GM23338 (cell line): Measurements from ENCODE around the gene RNF152. TPM values are rescaled to one million over a fixed set of nuclear protein-coding genes. Genes with fewer than 3 reads are reported as not detected.

Experiments
- ATAC-seq: fragments of 200-7000 bp; cut with Tn5 transposase; 3 replicates; pipeline ENCODE4 v1.9.1; 2020
- DNase-seq: peaks from one replicate; pipeline ENCODE4 v3.0.0-alpha.2; 2015; ENCODE audit warnings: low spot score
- H2AFZ ChIP-seq: fragments of 200-600 bp; sonication (generic); 2 replicates; pipeline ENCODE4 v1.8.0; 2016; ENCODE audit warnings: antibody characterized with exemption, mild to moderate bottlenecking, moderate library complexity
- H3F3A ChIP-seq: fragments of 200-600 bp; sonication (generic); replicated peaks from 2 replicates; pipeline ENCODE4 v1.8.0; 2017; ENCODE audit warnings: antibody characterized with exemption, mixed run types, low read depth
- H3K27ac ChIP-seq: fragments of 200-600 bp; sonication (generic); 2 replicates; pipeline ENCODE4 v1.6.1; 2016; ENCODE audit warnings: low read depth
- H3K27me3 ChIP-seq: fragments of 200-600 bp; sonication (generic); 2 replicates; pipeline ENCODE4 v1.8.0; 2016; ENCODE audit warnings: mild to moderate bottlenecking, mixed run types, moderate library complexity; ENCODE audit not compliant: insufficient read depth
- H3K36me3 ChIP-seq: fragments of 200-600 bp; sonication (generic); 2 replicates; pipeline ENCODE4 v1.8.0; 2016; ENCODE audit warnings: mild to moderate bottlenecking; ENCODE audit not compliant: insufficient read depth
- H3K4me1 ChIP-seq: fragments of 200-600 bp; sonication (generic); 2 replicates; pipeline ENCODE4 v1.8.0; 2016; ENCODE audit warnings: mild to moderate bottlenecking, moderate library complexity; ENCODE audit not compliant: insufficient read depth
- H3K4me2 ChIP-seq: fragments of 200-600 bp; sonication (generic); 2 replicates; pipeline ENCODE4 v1.7.1; 2017; ENCODE audit warnings: mixed run types
- H3K4me3 ChIP-seq: fragments of 200-600 bp; sonication (generic); 2 replicates; pipeline ENCODE4 v1.6.1; 2016; ENCODE audit warnings: mixed run types
- H3K79me2 ChIP-seq: fragments of 200-600 bp; sonication (generic); replicated peaks from 2 replicates; pipeline ENCODE4 v1.8.0; 2017; ENCODE audit warnings: mild to moderate bottlenecking; ENCODE audit not compliant: insufficient read depth
- H3K9me2 ChIP-seq: fragments of 200-600 bp; sonication (generic); 2 replicates; pipeline ENCODE4 v1.8.0; 2017; ENCODE audit not compliant: insufficient read depth
- H4K20me1 ChIP-seq: fragments of 200-600 bp; sonication (generic); replicated peaks from 2 replicates; pipeline ENCODE4 v1.8.0; 2017; ENCODE audit warnings: mild to moderate bottlenecking; ENCODE audit not compliant: insufficient read depth
- H3K27ac Mint-ChIP-seq: 2 replicates; pipeline ENCODE4 v1.8.0; 2020; ENCODE audit warnings: inconsistent platforms, mild to moderate bottlenecking, moderate library complexity, mixed read lengths
- H3K27me3 Mint-ChIP-seq: 3 replicates; pipeline ENCODE4 v1.8.0; 2022; ENCODE audit warnings: low read depth, mild to moderate bottlenecking, moderate library complexity, mixed read lengths, inconsistent platforms; ENCODE audit not compliant: insufficient read depth, poor library complexity
- H3K36me3 Mint-ChIP-seq: 3 replicates; pipeline ENCODE4 v1.8.0; 2021; ENCODE audit warnings: low read depth, mild to moderate bottlenecking, inconsistent platforms, moderate library complexity, mixed read lengths
- H3K4me1 Mint-ChIP-seq: 3 replicates; pipeline ENCODE4 v1.8.0; 2020; ENCODE audit warnings: mild to moderate bottlenecking, inconsistent platforms, mixed read lengths
- H3K4me3 Mint-ChIP-seq: 3 replicates; pipeline ENCODE4 v1.8.0; 2021; ENCODE audit warnings: moderate library complexity, mild to moderate bottlenecking, inconsistent platforms, mixed read lengths
- H3K9me3 Mint-ChIP-seq: 3 replicates; pipeline ENCODE4 v1.8.0; 2020; ENCODE audit warnings: moderate library complexity, mild to moderate bottlenecking, inconsistent platforms, mixed read lengths
- CREB1 ChIP-seq: fragments of 250-450 bp; sonication (Bioruptor Pico); IDR thresholded peaks from 2 replicates; pipeline ENCODE4 v1.5.0; 2020; ENCODE audit warnings: low read depth, mild to moderate bottlenecking, moderate library complexity
- CTCF ChIP-seq, 2 experiments: fragments of 200-600 bp in 1 of 2; sonication (generic) in 1 of 2; conservative IDR thresholded peaks; 2 replicates each; pipeline versions ENCODE4 v1.5.1 to v1.6.1; 2016 to 2017; ENCODE audit warnings: antibody characterized with exemption in 2 of 2, low read depth in 2 of 2, mild to moderate bottlenecking in 2 of 2, moderate library complexity in 1 of 2
- ETS1 ChIP-seq: IDR thresholded peaks from 2 replicates; pipeline ENCODE4 v1.6.1; 2016; ENCODE audit warnings: antibody characterized with exemption
- EZH2 ChIP-seq: fragments of 200-600 bp; sonication (generic); IDR thresholded peaks from one replicate; pipeline ENCODE4 v1.8.0; 2017; ENCODE audit warnings: antibody characterized with exemption, mild to moderate bottlenecking, low read depth; ENCODE audit not compliant: unreplicated experiment
- EZH2phosphoT487 ChIP-seq: fragments of 200-600 bp; sonication (generic); IDR thresholded peaks from one replicate; pipeline ENCODE4 v1.8.1; 2018; ENCODE audit warnings: antibody characterized with exemption; ENCODE audit not compliant: unreplicated experiment
- JUNB ChIP-seq: IDR thresholded peaks from one replicate; pipeline ENCODE4 v1.6.1; 2016; ENCODE audit warnings: antibody characterized with exemption; ENCODE audit not compliant: unreplicated experiment
- NANOG ChIP-seq: IDR thresholded peaks from 2 replicates; pipeline ENCODE4 v1.6.1; 2016; ENCODE audit warnings: antibody characterized with exemption, borderline replicate concordance
- POLR2AphosphoS5 ChIP-seq: IDR thresholded peaks from 2 replicates; pipeline ENCODE4 v1.6.1; 2016; ENCODE audit warnings: antibody characterized with exemption, low read depth
- REST ChIP-seq: IDR thresholded peaks from one replicate; pipeline ENCODE4 v1.6.1; 2018; ENCODE audit warnings: antibody characterized with exemption; ENCODE audit not compliant: unreplicated experiment
- STAT1 ChIP-seq: IDR thresholded peaks from one replicate; pipeline ENCODE4 v1.6.1; 2016; ENCODE audit warnings: antibody characterized with exemption; ENCODE audit not compliant: unreplicated experiment
- ZNF114 ChIP-seq: fragments of 250-450 bp; sonication (Bioruptor Pico); IDR thresholded peaks from 2 replicates; pipeline ENCODE4 v1.5.0; 2020; ENCODE audit warnings: mild to moderate bottlenecking, moderate library complexity
- ZNF331 ChIP-seq: fragments of 250-450 bp; sonication (Bioruptor Pico); IDR thresholded peaks from 2 replicates; pipeline ENCODE4 v1.5.0; 2020; ENCODE audit warnings: low read depth, mild to moderate bottlenecking, moderate library complexity
- ZNF462 ChIP-seq: fragments of 250-450 bp; sonication (Bioruptor Pico); IDR thresholded peaks from 2 replicates; pipeline ENCODE4 v1.5.0; 2020; ENCODE audit warnings: mild to moderate bottlenecking, moderate library complexity
- polyA plus RNA-seq: library from polyadenylated mRNA; unstranded; fragments of >200 nt; fragmentation: Nextera tagmentation; extraction: Ambion mirVana; gene quantifications from 2 replicates; pipeline ENCODE4 v1.2.1, GENCODE V29; 2016
- total RNA-seq: library from RNA; depleted of rRNA; stranded (reverse); fragments of >200 nt; shearing (Covaris generic); gene quantifications from 2 replicates; pipeline ENCODE4 v1.2.3, GENCODE V29; 2014

The RNF152 gene
- total and polyA plus RNA-seq, 2 experiments from 2014 or later: 1.2 to 2.9 TPM

GRCh38 chr18:61842146-61842545 is 50.7 kb downstream of the RNF152 start:
- H3K9me2 ChIP-seq: peaks cover 3% of the 10 kb centered on the region; the same call in 1 of the 2 replicates
- H3K27me3 ChIP-seq: no peaks in the 10 kb centered on the region
- H3K27ac Mint-ChIP-seq: no peak overlapping the region
- H3K4me3 Mint-ChIP-seq: no peak overlapping the region
- ATAC-seq: no peak
- H3K4me2 ChIP-seq: no peak overlapping the region
- peaks cover 6% of the 10 kb centered on the region for H3K4me1 Mint-ChIP-seq
- H3K36me3 Mint-ChIP-seq: no peaks in the 10 kb centered on the region
- no peak for DNase-seq
- H3K27ac ChIP-seq: no peak overlapping the region
- TF ChIP-seq REST (no peak), POLR2AphosphoS5 (no peak), NANOG (no peak), STAT1 (no peak), EZH2phosphoT487 (no peak), ETS1 (no peak), JUNB (no peak), CTCF (conservative IDR thresholded peaks at IDR 0.05; ENCODE audit: low read depth in 2 of 2) (no peak), EZH2 (no peak), CREB1 (CRISPR knock-in tag) (no peak), ZNF462 (CRISPR knock-in tag) (no peak), ZNF114 (CRISPR knock-in tag) (no peak), ZNF331 (no peak)
- H3K27me3 Mint-ChIP-seq: no peaks in the 10 kb centered on the region
- no peaks in the 10 kb centered on the region for H3K79me2 ChIP-seq
- H4K20me1 ChIP-seq: no peaks in the 10 kb centered on the region
- H3K4me3 ChIP-seq: no peak overlapping the region
- no peaks in the 10 kb centered on the region; the same call in 2 of the 3 replicates for H3K9me3 Mint-ChIP-seq
- H3K36me3 ChIP-seq: no peaks in the 10 kb centered on the region
- no peak overlapping the region for H2AFZ ChIP-seq
- no peaks in the 10 kb centered on the region for H3F3A ChIP-seq
- peaks cover 4% of the 10 kb centered on the region; the same call in 1 of the 2 replicates for H3K4me1 ChIP-seq
